Measurements from ENCODE around the gene GPR146.
A peak's percentile ranks its signal among the peaks of the same experiment; 100 is the strongest.

Gene GPR146

GRCh38 chr7:1064581-1064980, 20.2 kb downstream of the GPR146 start:
- H3K27ac ChIP-seq, result no peak overlapping the region
- peaks cover 5% of the 10 kb centered on the region for H3K4me1 ChIP-seq
- H3K9me3 ChIP-seq (ENCODE audit: control insufficient read depth, low read length), result no peaks in the 10 kb centered on the region
- H3K27me3 ChIP-seq (ENCODE audit: control insufficient read depth, insufficient read depth, low read length), result no peaks in the 10 kb centered on the region
- H3K4me2 ChIP-seq (ENCODE audit: low read length), result peak overlapping the region; percentile 74
- no peak overlapping the region for H3K4me3 ChIP-seq (ENCODE audit: low read depth, low read length)
- TF ChIP-seq CTCF (IDR thresholded peaks at IDR 0.05), result no peak
- peaks cover 36% of the 10 kb centered on the region for H3K79me2 ChIP-seq
- no peaks in the 10 kb centered on the region for H3K36me3 ChIP-seq (ENCODE audit: control insufficient read depth, insufficient read depth, low read length)
- H2AFZ ChIP-seq, result no peak overlapping the region
- H3K9ac ChIP-seq, result no peak overlapping the region

- peak overlapping the region; percentile 74 for H3K4me2 ChIP-seq (ENCODE audit: low read length)
- peak overlapping the region; percentile 41 for H3K4me3 ChIP-seq (ENCODE audit: low read depth, low read length)
- no peak overlapping the region for H3K9ac ChIP-seq
- TF ChIP-seq CTCF (IDR thresholded peaks at IDR 0.05), result no peak
- no peak overlapping the region for H3K27ac ChIP-seq
- H3K4me1 ChIP-seq, result peaks cover 5% of the 10 kb centered on the region
- H3K36me3 ChIP-seq (ENCODE audit: control insufficient read depth, insufficient read depth, low read length), result no peaks in the 10 kb centered on the region
- peak overlapping the region; percentile 31 for H2AFZ ChIP-seq
- H3K9me3 ChIP-seq (ENCODE audit: control insufficient read depth, low read length), result no peaks in the 10 kb centered on the region
- no peaks in the 10 kb centered on the region for H3K27me3 ChIP-seq (ENCODE audit: control insufficient read depth, insufficient read depth, low read length)
- peaks cover 36% of the 10 kb centered on the region for H3K79me2 ChIP-seq
Observed at GRCh38 chr7:1065263-1065584, 20.9 kb downstream of the GPR146 start.

- peaks cover 5% of the 10 kb centered on the region for H3K4me1 ChIP-seq
Observed at GRCh38 chr7:1065585-1066241, 21.4 kb downstream of the GPR146 start.

GRCh38 chr7:1066242-1066588, 21.9 kb downstream of the GPR146 start:
- no peak for TF ChIP-seq CTCF (IDR thresholded peaks at IDR 0.05)
- H3K36me3 ChIP-seq (ENCODE audit: control insufficient read depth, insufficient read depth, low read length), result no peaks in the 10 kb centered on the region
- no peak overlapping the region for H3K27ac ChIP-seq
- H3K4me3 ChIP-seq (ENCODE audit: low read depth, low read length), result no peak overlapping the region
- H3K9me3 ChIP-seq (ENCODE audit: control insufficient read depth, low read length), result no peaks in the 10 kb centered on the region
- no peak overlapping the region for H3K4me2 ChIP-seq (ENCODE audit: low read length)
- no peak overlapping the region for H2AFZ ChIP-seq
- peaks cover 36% of the 10 kb centered on the region for H3K79me2 ChIP-seq
- H3K27me3 ChIP-seq (ENCODE audit: control insufficient read depth, insufficient read depth, low read length), result no peaks in the 10 kb centered on the region
- H3K9ac ChIP-seq, result no peak overlapping the region
- peaks cover 5% of the 10 kb centered on the region for H3K4me1 ChIP-seq

More at GRCh38 chr7:1065585-1066241, 21.4 kb downstream of the GPR146 start:
- H3K4me2 ChIP-seq (ENCODE audit: low read length), result peak overlapping the region; percentile 74
- peak overlapping the region; percentile 41 for H3K4me3 ChIP-seq (ENCODE audit: low read depth, low read length)
- peak; percentile 97 for TF ChIP-seq CTCF (IDR thresholded peaks at IDR 0.05)
- H3K36me3 ChIP-seq (ENCODE audit: control insufficient read depth, insufficient read depth, low read length), result no peaks in the 10 kb centered on the region
- H3K79me2 ChIP-seq, result peaks cover 36% of the 10 kb centered on the region
- peak overlapping the region; percentile 31 for H2AFZ ChIP-seq
- no peak overlapping the region for H3K27ac ChIP-seq
- H3K27me3 ChIP-seq (ENCODE audit: control insufficient read depth, insufficient read depth, low read length), result no peaks in the 10 kb centered on the region
- H3K9me3 ChIP-seq (ENCODE audit: control insufficient read depth, low read length), result no peaks in the 10 kb centered on the region
- no peak overlapping the region for H3K9ac ChIP-seq

- Histone ChIP-seq H3K4me1 (peaks cover 5% of the 10 kb centered on the region), H3K27me3 (ENCODE audit: control insufficient read depth, insufficient read depth, low read length) (no peaks in the 10 kb centered on the region), H3K4me2 (ENCODE audit: low read length) (no peak overlapping the region), H3K4me3 (ENCODE audit: low read depth, low read length) (no peak overlapping the region), H3K9me3 (ENCODE audit: control insufficient read depth, low read length) (no peaks in the 10 kb centered on the region), H3K36me3 (ENCODE audit: control insufficient read depth, insufficient read depth, low read length) (no peaks in the 10 kb centered on the region), H2AFZ (no peak overlapping the region), H3K9ac (no peak overlapping the region), H3K27ac (no peak overlapping the region), H3K79me2 (peaks cover 24% of the 10 kb centered on the region)
- no peak for TF ChIP-seq CTCF (IDR thresholded peaks at IDR 0.05)
Observed at GRCh38 chr7:1068013-1068412, 23.7 kb downstream of the GPR146 start.

All from parathyroid adenoma (tissue), 2 donors.